HG03354 (cell line): Measurements from ENCODE around the gene EEF1G.
A peak's percentile ranks its signal among the peaks of the same experiment; 100 is the strongest.
"Not testable (repeated sequence)": the region's sequence is repeated elsewhere in the genome, so short reads cannot be mapped to it uniquely, and the experiment has no call there.

Experiments
- ATAC-seq: cut with Tn5 transposase; IDR thresholded peaks from one replicate; pipeline ENCODE4 v1.9.1; 2021; ENCODE audit warnings: mild to moderate bottlenecking; ENCODE audit not compliant: unreplicated experiment, poor library complexity, severe bottlenecking

Gene EEF1G

DNA sequence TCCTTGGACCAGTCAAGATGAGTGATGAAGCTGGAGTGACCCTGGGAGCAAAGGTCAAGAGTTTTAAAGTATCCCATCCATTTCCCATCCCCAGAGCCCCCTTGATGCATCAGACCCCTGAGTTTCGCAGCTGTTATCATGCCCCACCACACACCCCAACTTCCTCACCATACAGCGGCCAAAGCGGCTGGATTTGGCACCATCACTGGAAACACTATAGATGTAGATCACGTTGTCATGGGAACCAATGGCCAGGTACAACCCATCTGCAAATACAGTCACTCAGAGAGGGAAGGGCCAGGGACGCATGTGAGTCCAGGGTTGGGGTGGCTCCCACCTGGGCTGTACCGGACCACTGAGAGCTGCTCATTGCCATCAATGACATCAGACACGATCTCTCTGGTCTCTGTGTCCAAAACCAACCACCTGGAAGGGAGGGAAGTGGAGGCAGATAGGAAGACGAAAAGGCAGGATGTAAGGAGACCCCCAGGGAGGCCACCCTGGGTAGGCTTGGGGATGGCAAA, 30.1 kb upstream of the EEF1G start:
- no peak for ATAC-seq

- no peak for ATAC-seq
Observed at GRCh38 chr11:62603072-62603408, 29.3 kb upstream of the EEF1G start.

DNA sequence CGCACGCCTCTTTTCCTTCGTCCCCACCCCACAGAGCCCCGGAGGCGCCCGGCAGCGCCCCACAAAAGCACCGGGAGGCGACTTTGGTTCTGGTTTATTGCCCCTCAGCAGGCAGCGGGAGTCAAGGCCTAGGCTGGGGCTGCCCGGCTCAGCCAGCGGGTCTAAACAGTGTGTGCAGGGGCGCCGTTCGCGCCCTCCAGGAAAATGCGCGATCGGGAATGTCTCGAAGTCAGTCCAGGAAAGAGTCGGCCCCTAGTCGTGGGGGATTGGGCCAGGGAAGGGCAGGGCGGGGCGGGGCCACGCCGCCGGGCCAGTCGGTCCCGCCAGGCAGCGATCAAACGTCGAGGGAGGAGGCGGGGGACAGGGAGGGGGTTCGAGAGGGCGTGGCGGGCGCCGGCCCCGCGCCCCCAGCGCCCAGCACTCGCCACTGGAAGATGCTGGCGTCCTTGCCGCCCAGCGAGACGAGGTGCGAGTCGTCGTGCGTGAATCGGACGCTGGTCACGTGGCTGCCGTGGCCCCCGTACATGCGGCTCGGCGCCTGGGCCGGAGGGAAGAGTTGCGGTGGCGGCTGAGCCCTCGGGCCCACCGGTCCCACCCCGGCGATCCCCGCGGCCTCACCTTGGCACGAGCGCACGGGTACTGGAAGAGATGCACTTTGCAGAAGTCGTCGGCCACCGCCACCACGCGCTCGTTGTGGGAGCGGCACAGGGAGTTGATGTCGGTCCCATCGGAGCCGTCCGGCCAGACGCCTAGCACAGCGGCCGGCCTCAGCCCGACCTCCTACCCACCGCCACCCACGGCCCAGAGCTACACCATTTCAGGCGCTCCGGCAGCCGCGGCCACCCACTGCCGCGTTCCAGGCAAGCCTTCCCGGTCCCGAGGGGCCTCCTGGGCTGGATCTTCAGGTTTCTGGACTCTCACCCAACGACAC, 28.7 kb upstream of the EEF1G start:
- no peak for ATAC-seq

DNA sequence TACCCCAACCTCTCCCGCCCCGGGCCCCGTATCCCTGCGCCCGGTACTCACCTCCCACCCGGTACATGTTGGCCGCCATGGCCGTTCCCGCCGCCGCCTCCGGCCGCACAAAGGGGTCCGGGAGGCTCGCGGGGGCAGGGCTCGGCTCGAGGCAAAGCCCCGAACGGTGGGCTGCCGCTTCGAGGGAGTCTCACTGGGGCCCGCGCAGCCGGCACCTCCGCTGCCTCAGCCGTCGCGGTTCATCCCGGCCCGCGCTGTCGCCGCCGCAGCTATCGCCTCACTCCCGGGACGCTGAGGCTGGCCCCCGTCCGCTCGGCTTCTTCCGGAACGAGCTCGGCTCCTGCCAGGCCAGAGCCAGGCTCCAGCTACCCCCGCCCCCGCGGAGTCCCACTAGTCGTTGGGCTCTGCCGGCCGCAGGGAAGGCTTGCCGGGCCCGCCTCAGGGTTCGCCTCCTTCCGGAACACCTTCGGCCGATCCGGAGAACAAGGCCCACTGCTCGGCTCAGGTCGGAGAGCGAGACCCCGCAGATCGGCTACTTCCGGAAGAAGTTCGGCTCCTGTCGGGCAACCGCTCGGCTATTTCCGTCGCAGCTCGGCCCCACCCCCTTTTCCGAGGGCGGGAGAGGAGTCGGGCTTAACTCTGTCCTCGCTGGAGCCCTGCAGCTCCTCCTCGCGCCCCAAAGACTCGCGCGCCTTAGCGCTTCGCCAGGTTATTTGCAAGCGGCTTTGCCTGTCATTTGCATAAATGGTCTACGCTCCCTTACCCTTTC, 27.9 kb upstream of the EEF1G start, which contains the start of gene MTA2:
Gene MTA2, minus strand, starts transcription at position 494 of the 769 bp plus-strand sequence. Its CDS starts 415 bp downstream, at position 79.
- ATAC-seq, result peak; percentile 79

GRCh38 chr11:62601122-62601371, 27.4 kb upstream of the EEF1G start:
- ATAC-seq, result no peak

GRCh38 chr11:62600367-62601121, 26.9 kb upstream of the EEF1G start:
- no peak for ATAC-seq

DNA sequence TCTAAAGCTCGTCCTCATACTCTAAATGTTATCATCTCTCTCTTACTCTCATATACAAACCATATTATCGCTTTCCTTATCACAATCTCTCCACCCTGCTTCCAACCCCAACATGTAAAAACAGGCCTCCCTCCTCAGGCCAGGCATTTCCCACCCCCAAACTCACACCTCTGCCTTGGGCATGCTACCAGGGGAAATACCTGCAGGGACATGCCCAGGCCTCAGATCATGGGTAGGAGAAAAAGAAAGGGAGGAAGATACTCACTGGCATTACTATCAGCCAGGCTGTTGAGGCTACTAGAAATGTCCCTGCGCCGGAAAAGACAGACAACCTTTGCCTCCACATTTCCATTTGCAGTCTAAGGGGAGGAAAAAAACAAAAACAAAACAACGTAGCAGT, 26.2 kb upstream of the EEF1G start:
- no peak for ATAC-seq

DNA sequence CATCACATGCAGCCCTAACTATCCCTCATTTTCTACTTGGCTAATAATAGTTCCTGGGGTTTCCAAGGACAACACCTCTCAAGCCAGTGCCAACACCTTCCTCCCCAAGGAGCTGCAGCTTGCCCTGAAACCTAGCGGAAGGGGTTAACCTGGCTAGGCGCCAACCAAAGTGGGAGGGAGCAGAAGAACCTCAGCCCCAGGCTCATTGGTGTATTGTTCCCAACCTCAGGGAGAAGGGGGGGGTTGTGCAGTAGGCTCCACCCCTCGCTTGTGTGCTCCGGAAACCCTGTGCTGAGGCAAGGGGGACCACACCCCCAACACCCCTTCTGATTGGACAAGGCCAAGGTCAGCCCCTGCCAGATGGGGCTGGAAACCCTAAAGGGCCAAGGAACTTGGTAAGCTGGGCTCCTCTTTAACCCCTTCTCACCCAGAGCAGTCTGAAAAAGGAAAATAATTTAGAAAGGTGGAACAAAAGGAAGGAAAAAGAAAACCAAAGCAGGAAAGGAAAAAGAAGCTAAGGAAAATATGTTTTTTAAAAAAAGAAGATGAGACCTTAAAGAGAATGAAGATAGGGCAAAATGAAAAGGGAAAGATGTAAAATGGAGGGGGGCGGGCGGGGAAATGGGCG, 25.5 kb upstream of the EEF1G start:
- peak; percentile 49 for ATAC-seq

DNA sequence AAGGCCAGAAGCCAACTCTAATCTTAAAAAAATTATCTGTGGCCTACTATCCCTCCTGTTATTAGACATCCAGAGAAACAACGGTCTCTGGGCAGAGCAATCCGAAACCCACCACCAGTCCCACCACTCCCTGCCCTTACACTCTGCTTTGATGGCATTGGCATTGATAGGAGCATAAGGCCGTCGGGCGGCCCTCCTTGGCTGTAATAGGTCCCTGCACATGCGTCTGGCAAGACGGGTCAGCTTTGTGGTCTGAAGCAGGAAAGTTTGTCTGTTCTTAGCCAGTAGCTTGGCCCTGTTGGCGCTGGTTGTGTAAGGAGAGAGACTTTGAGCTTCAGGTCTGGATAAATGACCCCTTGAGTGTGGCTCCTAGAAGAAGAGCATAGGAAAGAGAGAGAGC, 21.4 kb upstream of the EEF1G start:
- no peak for ATAC-seq

GRCh38 chr11:62593434-62594044, 19.8 kb upstream of the EEF1G start:
- ATAC-seq, result no peak

DNA sequence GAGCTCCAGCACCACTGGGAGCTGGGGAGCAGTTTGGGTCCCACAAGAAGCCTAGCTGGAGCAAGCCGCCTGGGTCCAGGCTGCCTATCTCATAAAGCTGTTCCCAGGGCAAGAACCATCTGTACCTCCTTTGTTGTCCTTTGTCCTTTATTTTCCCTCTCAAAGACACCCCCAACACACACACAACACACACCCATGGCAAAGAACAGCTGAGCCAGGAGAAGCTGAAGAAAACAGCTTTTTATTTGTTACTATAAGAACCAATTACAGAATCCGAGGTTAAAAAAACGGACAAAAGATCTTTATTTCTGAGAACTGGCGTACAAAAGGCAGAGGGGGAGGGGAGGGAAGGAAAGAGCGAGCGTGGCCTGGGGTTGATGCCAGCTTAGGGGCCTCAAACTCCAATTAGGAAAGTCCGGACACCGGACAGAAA, 19.3 kb upstream of the EEF1G start:
- ATAC-seq, result no peak

DNA sequence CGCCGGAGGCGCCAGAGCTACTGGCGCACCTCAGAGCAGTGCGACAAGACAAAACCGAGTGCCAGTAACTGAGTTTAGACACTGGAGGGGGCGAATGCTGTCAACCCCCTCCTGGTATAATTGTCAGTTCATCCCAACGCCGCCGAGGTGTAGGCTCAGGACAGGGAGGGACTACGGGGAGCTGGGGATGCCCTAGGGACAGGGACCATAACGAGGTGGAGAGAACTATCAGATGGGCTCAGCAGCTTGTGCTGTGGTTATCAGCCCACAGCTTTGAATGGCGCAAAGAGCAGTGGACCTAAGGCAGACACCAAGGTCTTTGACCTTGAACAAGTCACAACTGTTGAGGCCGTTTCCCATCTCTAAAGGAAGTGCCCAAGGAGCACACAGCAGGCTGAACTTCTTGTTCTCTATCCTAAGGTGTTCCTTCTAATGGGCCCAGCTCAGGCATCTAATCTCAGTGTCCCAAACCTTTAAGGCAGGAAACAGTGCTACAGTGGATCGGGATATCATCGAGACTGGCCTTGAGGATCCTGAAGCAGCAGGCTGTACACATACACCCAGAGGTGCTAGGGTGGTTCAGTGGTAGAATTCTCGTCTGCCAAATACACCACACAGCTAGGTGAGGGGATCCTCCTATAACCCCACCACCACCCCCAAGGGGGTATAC, 18.6 kb upstream of the EEF1G start:
- ATAC-seq, result no peak

- peak; percentile 90 for ATAC-seq
Observed at GRCh38 chr11:62591448-62592145, 17.9 kb upstream of the EEF1G start, which contains the start of gene TUT1. Gene TUT1, minus strand, starts transcription at chr11:62591523. Its CDS starts 38 bp downstream, at chr11:62591485.

DNA sequence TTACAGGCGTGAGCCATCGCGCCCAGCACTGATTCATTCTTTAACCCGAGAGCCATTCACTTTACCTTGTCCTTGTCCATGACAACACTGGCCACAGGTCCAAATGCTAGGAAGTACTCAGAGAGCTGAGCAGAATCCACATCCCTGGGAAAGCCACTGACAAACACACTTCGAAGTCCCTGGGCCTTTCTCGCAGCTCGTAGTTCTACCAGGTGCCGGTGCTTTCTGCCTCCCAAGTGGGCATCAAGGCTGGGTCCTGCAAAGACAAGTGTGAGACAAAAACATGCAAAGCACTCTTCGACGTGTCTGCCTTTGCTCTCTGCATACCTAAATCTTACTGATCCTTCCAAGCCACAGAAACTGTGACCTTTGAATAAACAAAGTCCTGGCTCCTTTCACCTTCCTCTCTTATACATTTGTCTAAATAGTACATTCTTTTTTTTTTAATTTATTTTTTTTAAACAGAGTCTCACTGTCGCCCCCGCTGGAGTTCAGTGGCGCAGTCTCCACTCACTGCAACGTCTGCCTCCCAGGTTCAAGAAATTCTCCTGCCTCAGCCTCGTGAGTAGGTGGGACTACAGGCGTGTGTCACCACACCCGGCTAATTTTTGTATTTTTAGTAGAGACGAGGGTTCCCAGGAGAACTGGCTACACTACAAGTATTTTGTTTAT, 15.4 kb upstream of the EEF1G start:
- ATAC-seq, result no peak

GRCh38 chr11:62585356-62585755, 11.7 kb upstream of the EEF1G start:
- ATAC-seq, result not testable (repeated sequence)

DNA sequence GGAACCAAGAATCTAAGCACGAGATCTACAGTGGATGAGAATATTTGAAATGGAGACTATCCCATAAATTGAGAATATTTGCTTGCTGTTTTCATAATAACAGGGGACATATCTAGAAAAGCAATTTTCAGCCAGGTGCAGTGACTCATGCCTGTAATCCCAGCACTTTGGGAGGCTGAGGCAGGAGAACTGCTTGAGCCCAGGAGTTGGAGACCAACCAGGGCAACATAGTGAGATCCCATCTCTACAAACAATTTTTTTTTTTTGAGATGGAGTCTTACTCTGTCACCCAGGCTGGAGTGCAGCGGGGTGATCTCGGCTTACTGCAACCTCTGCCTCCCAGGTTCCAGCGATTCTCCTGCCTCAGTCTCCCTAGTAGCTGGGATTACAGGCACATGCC, 8.0 kb upstream of the EEF1G start:
- not testable (repeated sequence) for ATAC-seq

- ATAC-seq, result no peak
Observed at GRCh38 chr11:62580959-62581715, 7.4 kb upstream of the EEF1G start.
